Inferior parietal cortex (tissue), 1 donor: Measurements from ENCODE around the gene PSORS1C1.

ENCODE experiments used
- DNase-seq: peaks from one replicate; pipeline ENCODE4 v3.0.0-alpha.2; 2016; ENCODE audit errors: extremely low spot score

Gene PSORS1C1

GRCh38 chr6:31096215-31096614 lies 18.4 kb upstream of the PSORS1C1 start:
- DNase-seq: no peak

- no peak for DNase-seq
Measured at GRCh38 chr6:31096656-31097055, 17.9 kb upstream of the PSORS1C1 start.

GRCh38 chr6:31098449-31098938 lies 16.1 kb upstream of the PSORS1C1 start:
- no peak for DNase-seq

- no peak for DNase-seq
Measured at GRCh38 chr6:31103136-31103535, 11.5 kb upstream of the PSORS1C1 start.

GRCh38 chr6:31107052-31107451 lies 7.5 kb upstream of the PSORS1C1 start:
- DNase-seq: no peak

GRCh38 chr6:31110825-31111582 lies 3.6 kb upstream of the PSORS1C1 start:
- DNase-seq: no peak

- no peak for DNase-seq
Measured at GRCh38 chr6:31111712-31112111, 2.9 kb upstream of the PSORS1C1 start.

GRCh38 chr6:31112478-31112877 lies 2.1 kb upstream of the PSORS1C1 start, which contains the start of gene C6orf15:
C6orf15 (minus strand) TSS chr6:31112575; CDS start chr6:31112555, 20 bp downstream.
- DNase-seq: no peak

GRCh38 chr6:31113861-31114540 lies 599 bp upstream of the PSORS1C1 start:
- DNase-seq: no peak

- DNase-seq: peak; percentile 36
Measured at GRCh38 chr6:31114970-31115849, 610 bp downstream of the PSORS1C1 start.

- no peak for DNase-seq
Measured at GRCh38 chr6:31115941-31116560, 1.5 kb downstream of the PSORS1C1 start.

- DNase-seq: no peak
Measured at GRCh38 chr6:31116661-31117385, 2.2 kb downstream of the PSORS1C1 start.

- no peak for DNase-seq
Measured at GRCh38 chr6:31118178-31118577, 3.6 kb downstream of the PSORS1C1 start.

GRCh38 chr6:31120151-31120915 lies 5.7 kb downstream of the PSORS1C1 start, which contains the start of gene CDSN:
CDSN (minus strand) TSS chr6:31120446; CDS start chr6:31120419, 27 bp downstream.
- no peak for DNase-seq

- no peak for DNase-seq
Measured at GRCh38 chr6:31121131-31121790, 6.7 kb downstream of the PSORS1C1 start.

GRCh38 chr6:31122791-31123706 lies 8.4 kb downstream of the PSORS1C1 start:
- DNase-seq: peak; percentile 20

GRCh38 chr6:31125162-31125561 lies 10.6 kb downstream of the PSORS1C1 start:
- no peak for DNase-seq
